GM19455 (cell line): Measurements from ENCODE around the gene NR6A1.

Experiments
- ATAC-seq: cut with Tn5 transposase; IDR thresholded peaks from one replicate; pipeline ENCODE4 v1.9.1; 2021; ENCODE audit not compliant: unreplicated experiment

NR6A1 gene

GRCh38 chr9:124730772-124731171 lies 40.3 kb downstream of the NR6A1 start:
- no peak for ATAC-seq

- no peak for ATAC-seq
Measured at GRCh38 chr9:124726886-124727285, 44.2 kb downstream of the NR6A1 start.

GRCh38 chr9:124725068-124725452 lies 46.1 kb downstream of the NR6A1 start:
- no peak for ATAC-seq

- ATAC-seq, result no peak
Measured at GRCh38 chr9:124724415-124725067, 46.6 kb downstream of the NR6A1 start.

GRCh38 chr9:124723352-124723751 lies 47.8 kb downstream of the NR6A1 start:
- no peak for ATAC-seq

GRCh38 chr9:124721109-124721906 lies 49.8 kb downstream of the NR6A1 start:
- ATAC-seq, result no peak

- no peak for ATAC-seq
Measured at GRCh38 chr9:124720429-124721108, 50.5 kb downstream of the NR6A1 start.

- ATAC-seq, result no peak
Measured at GRCh38 chr9:124718928-124719327, 52.2 kb downstream of the NR6A1 start.

- ATAC-seq, result no peak
Measured at GRCh38 chr9:124717597-124717996, 53.5 kb downstream of the NR6A1 start.

GRCh38 chr9:124716808-124717207 lies 54.3 kb downstream of the NR6A1 start:
- ATAC-seq, result no peak

- no peak for ATAC-seq
Measured at GRCh38 chr9:124710766-124711165, 60.3 kb downstream of the NR6A1 start.

GRCh38 chr9:124709292-124709690 lies 61.8 kb downstream of the NR6A1 start:
- no peak for ATAC-seq

- ATAC-seq, result no peak
Measured at GRCh38 chr9:124708633-124709291, 62.3 kb downstream of the NR6A1 start.

GRCh38 chr9:124708074-124708473 lies 63.0 kb downstream of the NR6A1 start:
- no peak for ATAC-seq

- ATAC-seq, result no peak
Measured at GRCh38 chr9:124707666-124708065, 63.4 kb downstream of the NR6A1 start.

- ATAC-seq, result no peak
Measured at GRCh38 chr9:124706685-124707084, 64.4 kb downstream of the NR6A1 start.

GRCh38 chr9:124699575-124699974 lies 71.5 kb downstream of the NR6A1 start:
- ATAC-seq, result no peak

- ATAC-seq, result no peak
Measured at GRCh38 chr9:124698265-124698664, 72.8 kb downstream of the NR6A1 start.

GRCh38 chr9:124697326-124698200 lies 73.5 kb downstream of the NR6A1 start:
- ATAC-seq, result no peak

GRCh38 chr9:124696101-124696500 lies 75.0 kb downstream of the NR6A1 start:
- no peak for ATAC-seq
